SHP77 (cell line): ENCODE results near the gene BACE2.
"Not testable (repeated sequence)": the region's sequence is repeated elsewhere in the genome, so short reads cannot be mapped to it uniquely, and the experiment has no call there.

Experiments used
- DNase-seq, 2 experiments: peaks; one replicate each; lab custom pipeline; 2025; lab: John Stamatoyannopoulos, UW

BACE2 gene

DNA sequence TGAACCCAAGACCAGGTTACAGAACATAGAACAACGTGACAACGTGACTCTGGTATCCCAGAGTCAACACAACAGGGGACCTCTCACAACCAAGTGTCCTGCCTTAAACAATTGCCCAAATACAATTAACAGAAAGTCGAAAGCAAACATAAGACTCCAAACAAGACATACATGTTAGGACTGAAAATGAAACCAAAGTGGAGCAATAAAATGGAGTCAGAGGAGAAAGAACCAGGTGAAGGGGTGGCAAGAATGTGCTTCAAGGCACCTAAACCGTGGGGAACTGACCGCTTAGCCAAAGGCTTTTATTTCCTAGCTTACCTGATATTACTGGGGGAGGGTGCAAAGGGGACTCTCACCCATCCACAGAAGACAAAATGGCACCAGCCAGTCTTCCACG, 17.8 kb downstream of the BACE2 start:
- no peak for DNase-seq

DNA sequence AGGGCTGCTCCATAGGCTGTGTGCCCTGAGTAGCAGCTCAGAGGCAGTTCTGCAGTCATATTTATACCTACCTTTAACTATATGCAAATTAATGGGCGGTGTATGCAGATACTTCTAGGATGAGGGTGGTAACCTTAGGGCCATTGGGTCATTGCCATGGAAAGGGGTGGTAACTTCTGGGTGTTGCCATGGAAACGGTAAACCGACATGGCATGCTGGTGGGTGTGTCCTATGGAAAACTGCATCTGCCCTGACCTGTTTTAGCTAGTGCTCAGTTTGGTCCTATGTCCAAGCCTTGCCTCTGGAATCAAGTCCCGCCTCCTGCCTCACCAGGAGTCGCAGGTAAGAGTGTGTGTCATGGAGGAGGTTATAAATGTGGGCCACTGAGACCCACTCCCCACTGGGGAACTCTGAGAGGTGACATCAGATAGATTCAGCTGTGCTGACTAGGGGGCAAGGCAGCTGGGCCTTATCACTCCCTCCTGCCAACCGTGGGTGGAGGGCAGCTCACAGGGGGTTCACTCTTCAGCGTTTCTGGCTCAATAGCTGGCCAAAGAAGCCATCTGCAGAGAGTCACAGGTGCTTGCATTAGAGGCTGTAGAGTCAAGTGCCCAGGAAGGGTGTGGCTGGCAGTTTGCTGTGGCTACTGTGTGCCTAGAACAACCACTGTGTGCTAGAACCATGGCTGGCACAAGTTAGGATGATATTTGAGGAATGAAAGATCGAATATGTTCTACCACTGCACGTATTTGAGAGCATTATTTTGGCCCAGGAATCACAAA, 19.0 kb downstream of the BACE2 start:
- DNase-seq = no peak

DNA sequence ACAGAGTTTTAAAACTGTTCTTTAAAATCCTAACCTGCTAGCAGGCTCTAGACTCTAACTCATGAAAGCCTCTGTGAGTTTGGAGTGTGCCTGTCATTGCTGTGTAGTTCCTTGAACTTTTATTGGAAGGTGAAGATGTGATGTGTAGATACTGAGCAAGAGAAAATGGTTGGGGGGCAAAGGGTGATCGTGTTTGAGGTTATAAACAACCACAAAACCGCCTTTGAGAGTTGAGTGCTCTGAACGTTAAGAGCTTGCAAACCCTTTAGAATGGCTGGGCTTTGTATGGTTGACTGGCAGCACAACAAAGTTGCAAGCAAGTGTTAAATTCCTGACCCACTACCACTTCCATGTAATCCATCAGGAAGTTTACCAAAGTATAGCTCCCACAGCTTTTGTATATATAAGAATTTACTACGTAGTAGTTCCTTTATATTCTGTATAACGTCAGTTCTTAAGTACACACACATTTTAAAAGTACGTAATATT, 19.6 kb downstream of the BACE2 start:
- no peak for DNase-seq

DNA sequence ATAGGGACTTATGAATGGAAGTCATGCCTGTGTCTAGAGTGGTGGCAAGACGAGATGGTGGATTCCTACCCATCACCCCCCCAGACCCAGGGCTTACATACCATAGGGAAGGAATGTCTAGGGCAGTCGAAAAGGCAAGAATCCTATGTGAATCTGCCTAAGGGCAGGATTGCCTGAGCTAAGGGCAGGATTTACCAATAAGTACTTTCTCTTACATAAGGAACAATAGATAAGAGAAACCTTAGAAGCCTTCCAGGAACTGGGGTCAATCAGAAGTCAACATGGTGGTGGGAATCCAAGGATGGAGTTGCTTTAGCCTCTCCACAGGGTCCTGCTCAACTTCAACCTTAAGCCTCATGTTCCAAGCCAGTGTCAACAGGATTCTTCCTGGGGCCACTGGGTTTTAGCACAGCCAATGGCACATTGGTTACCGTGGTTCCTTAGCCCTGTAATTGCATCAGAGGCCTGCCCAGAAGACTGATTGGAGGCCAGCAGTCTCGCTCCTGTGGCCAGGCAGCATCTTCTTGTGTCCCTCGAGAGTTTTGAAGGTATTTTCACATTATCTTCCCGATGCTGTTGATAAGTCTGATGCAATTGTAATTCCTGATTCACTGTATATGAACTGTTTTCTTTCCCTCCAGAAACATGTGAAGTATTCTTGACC, 20.7 kb downstream of the BACE2 start:
- DNase-seq = no peak

DNA sequence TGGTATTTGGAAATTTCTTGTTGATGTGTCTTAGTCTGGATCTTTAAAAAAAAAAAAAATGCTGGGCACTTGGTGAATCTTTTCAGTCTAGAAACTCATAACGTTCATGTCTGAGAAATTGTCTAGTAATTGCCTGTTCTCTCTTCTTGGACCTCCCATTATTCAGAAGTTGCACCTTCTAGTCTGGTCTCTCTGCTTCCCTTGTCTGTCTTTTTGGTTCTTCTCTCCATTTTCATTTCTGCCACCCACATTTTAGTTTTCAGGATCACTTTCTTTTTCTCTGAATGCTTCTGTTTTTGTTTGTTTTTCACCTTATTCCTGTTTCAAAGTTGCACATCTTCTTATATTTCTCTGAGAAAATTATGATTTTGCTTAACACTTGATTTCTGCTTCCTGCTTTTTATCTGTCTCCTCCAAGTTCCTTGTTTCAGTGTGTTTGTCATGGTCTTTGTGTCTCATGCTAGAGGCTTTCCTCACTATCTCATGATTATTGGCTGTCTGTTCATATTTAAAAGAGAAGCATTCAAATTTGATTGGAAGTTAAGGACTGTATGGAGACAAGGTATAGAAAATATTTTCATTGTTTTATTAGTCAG, 21.3 kb downstream of the BACE2 start:
- no peak for DNase-seq

DNA sequence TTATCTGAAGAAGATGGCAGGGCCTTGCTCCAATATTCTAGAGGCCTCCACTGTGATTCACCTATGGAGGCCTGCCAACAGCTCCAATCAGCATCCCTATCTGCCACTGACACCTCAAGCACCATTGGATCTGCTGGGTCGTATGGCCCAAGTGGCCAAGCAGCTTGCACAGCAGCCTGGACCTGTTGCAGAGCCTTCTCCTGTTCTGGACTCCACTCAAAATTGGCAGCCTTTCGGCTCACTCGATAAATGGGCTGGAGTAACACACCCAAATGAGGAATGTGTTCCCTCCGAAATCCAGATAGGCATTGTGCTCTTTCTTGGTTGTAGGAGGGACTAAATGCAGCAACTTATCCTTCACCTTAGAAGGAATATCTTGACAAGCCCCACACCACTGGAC, 24.6 kb downstream of the BACE2 start:
- not testable (repeated sequence) for DNase-seq

DNA sequence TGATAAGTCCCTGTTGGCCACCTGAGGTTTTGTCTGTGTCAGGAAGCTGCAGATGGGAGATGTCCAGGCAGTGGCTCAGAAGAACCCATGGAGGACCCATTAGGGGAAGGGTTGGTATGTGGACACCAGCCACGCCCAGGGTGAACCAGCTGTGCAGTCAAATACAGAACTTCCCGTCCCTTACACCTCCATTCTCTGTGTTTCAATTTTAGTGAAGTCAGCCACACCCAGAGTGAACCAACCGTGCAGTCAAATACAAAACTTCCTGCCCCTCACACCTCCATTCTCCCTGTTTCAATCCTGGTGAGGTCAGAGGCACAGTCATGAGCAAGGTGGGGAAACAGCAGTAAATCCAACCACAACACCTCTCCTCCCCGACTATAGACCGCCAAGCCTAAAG, 27.4 kb downstream of the BACE2 start:
- DNase-seq = no peak

DNA sequence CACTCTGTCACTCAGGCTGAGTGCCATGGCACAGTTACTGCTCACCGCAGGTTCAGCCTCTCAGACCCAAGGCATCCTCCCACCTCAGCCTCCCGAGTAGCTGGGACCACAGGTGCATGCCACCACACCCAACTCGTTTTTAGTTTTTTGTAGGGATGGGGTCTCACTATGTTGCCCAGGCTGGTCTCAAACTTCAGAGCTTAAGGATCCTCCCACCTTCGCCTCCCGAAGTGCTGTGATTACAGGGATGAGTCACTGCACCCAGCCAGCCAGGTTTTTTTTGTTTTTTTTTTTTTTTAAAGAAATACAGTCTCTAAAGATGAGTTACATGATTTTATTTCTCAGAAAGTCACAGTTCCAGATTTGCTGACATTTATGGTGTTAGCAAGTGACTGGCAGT, 29.0 kb downstream of the BACE2 start:
- DNase-seq = no peak

DNA sequence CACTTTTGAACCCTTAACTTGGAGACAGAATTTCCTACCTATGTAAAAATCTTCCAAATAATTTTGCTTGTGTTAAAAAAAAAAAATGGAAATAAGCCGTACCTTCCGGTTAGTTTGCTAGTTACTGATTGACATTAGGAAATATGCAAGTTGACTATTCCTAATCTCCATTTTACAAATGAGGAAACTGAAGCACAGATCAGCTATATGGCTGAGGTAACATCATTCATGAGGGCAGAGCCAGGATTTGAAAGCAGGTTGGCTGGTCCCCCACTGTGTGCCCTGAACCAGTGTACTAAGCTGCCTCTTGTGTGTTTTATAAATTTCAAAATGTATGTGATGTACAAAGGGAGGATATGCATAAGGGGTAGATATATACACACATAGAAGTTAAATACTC, 29.6 kb downstream of the BACE2 start:
- no peak for DNase-seq

DNA sequence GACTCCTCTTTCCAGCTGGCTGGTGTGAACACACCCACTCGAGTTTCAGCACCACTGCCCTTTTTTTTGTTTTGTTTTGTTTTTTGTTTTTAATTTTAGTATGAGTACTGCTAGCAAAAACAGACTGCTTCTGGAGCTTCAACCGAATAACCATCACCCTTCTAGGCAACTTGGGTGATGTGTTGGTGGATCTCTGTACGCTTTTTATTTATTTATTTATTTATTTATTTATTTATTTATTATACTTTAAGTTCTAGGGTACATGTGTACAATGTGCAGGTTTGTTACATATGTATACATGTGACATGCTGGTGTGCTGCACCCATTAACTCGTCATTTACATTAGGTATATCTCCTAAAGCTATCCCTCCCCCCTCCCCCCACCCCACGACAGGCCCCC, 30.7 kb downstream of the BACE2 start:
- not testable (repeated sequence) for DNase-seq

DNA sequence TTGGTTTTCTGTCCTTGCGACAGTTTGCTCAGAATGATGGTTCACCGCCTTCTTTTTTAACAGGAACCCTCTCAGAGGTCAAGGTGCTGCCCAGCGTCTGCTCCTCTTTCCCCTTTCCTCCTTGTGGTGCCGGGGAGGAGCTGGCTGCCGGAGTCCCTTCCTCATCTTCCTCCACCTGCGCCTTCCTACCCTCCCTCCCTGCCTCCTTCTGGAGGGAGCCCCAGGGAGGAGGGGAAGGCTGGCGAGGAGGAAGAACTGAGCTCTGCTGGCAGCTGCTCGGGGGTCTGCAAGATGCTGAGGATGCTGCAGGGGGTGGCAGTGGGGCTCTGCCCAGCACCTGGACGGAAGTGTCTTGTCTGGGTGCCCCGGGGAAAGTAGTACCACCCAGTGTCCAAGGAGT, 31.2 kb downstream of the BACE2 start:
- DNase-seq = no peak

DNA sequence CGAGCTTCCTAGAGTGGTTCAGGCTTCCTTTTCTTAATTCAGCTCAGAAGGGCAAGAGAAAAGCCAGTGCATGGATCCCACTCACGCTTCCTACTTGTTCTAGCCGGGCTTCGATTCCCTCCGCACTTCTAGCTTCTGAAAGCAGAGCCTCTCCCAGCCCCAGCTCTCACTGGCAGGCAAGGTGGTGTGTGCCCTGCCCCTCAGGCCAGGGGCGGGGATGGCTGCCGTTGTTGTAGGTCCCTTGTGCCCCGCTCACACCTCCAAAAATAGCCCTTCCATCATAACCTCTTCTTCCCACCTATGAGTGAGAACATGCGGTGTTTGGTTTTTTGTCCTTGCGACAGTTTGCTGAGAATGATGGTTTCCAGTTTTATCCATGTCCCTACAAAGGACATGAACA, 31.6 kb downstream of the BACE2 start:
- DNase-seq = no peak

DNA sequence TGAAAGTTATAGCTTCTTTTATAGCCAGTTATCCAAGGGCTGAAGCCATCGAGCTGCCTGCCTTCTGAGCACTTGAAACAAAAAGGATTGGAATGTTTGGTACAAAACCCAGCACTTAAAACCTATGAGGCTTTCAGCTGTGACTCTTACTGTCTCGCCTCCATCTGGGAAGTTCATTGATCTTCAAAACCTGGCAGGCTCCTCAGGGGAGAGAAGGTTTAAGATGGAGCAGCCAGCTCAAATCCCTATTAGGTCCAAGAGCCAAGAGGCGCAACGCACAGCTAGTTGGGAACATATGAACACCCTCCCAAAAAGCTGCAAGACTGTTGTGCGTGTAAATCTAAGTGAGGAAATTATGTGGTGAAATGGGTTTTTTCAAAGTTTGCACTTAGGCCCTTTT, 33.4 kb downstream of the BACE2 start:
- no peak for DNase-seq

DNA sequence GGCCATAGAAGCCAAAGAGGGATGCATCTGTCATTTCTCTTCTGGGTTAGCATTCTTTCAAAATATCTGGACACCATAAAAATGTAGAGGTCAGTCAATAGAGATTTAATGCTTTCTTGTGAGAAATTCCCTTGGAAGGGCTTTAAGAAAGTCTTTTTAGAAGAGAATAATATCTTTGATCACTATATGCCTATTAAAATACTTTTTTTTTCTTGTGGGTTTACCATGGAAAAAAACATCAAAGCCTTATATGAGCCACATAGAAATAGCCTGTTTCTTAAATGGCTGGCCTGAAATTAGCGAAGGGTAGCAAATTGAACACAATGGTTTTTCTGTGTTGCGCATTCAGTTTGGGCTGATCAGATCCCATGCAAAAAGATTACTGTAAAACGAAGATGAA, 36.8 kb downstream of the BACE2 start:
- DNase-seq = no peak

DNA sequence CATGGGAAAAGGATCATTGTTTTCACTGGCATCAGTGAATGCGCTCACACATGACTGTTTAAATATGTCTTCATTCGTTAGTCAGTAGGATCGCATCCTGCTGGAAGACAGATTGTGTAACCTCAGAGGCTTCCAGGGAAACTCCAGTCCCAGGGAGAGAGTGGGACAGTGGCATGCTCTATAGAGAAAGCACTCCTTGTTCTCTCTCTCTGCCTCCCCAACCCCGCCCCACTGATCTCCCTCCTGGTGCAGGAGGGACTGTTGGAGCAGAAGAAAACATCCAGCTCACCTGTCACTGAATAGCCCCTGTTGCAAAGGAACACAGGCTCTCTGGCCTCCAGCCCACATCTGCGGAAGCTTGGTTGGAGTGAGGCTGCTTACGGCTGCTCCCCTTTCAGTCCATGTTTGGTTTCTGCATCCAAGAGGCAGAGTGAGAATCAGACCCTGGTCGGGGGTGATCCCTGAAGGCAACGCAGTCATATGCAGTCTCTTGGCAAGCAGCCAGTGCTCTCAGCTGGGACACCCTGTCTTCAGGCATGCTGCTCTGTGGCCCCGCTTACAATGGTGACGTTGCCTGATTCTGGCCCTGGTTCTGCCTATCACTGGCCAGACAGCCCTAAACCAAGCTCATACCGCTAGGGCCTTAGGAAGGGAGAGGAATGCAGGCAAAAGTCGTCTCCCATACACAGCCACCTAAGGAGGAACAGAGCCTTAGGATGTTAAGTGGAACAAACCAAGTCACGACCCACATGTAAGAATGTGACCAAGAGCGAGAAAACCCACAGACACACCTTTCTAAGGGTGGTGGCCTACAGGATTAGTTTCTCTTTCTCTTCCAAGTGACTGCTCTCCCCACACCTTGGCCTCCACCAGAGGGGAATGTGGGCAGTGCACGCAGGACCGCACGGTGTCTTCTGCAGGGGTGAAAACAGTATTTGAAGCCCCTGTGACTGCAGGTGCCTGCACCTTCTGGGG, 39.7 kb downstream of the BACE2 start:
- peak; percentile 6 to 26 for DNase-seq

DNA sequence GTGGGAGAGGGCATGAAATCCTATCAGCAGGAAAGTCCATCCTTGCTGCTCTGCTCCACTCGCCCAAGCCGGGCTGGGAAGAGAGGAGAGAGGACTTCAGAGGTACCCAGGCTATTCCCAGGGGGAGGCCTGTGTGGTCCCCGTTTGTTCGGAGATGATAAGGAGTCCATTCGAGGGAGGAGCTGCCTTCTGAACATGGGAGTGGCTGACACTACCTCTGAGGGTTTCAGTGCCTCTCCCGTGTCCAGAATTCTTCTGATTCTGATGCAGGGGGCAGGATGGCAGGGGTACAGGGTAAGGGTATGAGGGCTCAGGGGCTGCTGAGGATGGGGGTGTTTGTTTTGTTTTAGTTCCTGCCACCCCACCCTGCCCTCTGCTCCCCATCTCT, 40.4 kb downstream of the BACE2 start:
- DNase-seq = no peak

DNA sequence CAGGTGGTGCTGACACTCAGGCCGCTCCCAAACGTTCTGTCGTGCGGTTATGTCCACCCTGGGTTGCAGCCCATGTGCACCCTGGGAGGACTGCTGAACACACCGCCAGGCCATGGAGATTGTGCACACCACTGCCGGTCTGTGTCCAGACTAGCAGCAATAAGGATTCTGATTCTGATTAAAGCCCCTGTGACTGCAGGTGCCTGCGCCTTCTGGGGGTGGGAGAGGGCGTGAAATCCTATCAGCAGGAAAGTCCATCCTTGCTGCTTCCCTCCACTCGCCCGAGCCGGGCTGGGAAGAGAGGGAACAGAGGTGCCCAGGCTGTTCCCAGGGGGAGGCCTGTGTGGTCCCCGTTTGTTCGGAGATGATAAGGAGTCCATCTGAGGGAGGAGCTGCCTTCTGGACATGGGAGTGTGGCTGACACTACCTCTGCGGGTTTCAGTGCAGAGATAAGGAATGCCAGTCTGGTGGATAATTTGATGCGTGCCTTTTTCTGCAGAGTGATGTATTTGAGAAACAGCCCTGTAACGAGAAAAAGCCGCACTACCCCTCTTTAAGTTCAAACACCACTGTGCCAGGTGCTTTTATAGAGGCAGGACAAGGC, 41.2 kb downstream of the BACE2 start:
- DNase-seq = no peak

DNA sequence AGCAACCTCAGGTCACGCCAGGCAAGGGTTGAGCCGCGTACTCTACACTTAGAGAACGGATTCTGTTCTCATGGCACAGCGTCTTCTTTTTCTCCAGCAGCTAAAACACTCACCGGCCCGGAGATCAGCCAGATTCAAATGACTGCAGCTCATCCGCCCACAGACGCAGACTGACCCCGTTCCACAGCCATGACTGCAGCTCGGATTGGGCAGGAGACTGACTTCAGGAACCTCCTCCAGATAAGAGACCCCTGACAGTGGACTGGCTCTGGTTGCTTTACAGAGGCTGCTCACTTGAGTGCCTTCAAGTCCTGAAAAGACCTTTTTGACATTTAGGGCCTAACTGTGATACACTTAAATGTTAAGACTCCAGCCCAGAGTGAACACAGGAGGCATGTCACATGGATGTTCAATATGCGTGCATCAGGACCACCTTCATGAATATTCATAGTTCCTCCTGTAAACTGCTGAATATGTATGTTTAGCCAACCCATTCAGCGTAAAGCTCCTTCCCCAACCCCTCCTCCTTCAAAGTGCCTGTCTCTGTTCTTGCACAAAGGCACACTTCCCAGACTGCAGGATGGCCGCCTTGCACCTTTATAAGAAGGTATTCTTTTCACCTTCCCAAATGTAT, 42.6 kb downstream of the BACE2 start:
- DNase-seq = no peak

DNA sequence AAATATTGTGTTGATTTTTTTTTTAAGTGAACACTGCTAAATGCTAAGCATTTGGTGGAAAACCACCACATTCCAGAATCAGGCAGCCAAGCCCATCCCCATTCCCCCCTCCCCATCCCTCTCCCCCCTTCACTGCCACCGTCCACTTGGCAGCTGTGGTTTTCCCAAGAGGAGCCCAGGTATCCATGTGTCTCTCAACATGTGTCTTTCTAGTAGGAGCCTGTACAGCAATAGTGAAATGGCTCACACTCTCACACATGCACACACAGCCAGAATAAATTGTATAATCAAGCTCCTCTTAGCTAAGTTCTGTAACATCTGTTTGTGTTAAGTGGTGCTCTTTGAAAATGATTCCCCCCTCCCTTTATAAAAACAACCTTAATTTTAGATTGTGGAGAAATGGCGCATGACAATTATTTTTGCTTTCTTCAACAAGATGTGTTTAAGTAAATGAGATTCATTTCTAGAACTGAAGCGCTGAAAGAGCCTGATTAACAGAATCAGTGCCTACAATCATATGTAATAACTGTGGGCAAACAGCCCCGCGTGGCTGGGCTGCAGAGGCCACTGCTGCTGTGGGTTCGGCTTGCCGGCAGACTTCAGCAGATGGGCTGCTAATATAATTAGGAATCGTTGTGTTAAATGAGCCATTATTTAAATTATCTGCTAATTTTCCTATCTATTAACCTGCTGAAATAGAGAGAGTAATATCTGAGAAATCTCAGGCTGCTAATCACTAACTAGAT, 43.3 kb downstream of the BACE2 start:
- no peak for DNase-seq

DNA sequence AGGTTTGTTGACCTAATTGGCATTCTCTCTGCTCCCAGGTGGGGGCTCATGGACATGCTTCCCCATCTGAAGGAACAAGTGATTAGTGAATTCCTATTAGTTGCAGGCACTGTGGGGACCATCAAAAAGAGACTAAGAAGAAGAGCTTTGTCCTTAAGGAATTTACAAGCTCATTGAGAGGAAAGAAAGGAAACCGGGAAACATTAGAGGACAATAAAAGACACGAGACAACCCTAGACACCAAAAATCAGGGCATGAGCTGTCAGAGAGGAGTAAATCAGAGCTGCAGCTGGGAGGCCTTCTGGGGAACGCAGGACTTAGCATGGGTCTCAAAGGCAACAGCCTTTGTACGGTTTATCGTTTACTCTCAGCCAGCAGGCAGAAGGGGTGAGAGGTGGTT, 45.1 kb downstream of the BACE2 start:
- no peak for DNase-seq
